Measurements from ENCODE around the gene UGT1A9.
"Not testable (repeated sequence)": the region's sequence is repeated elsewhere in the genome, so short reads cannot be mapped to it uniquely, and the experiment has no call there.

The UGT1A9 gene

DNA sequence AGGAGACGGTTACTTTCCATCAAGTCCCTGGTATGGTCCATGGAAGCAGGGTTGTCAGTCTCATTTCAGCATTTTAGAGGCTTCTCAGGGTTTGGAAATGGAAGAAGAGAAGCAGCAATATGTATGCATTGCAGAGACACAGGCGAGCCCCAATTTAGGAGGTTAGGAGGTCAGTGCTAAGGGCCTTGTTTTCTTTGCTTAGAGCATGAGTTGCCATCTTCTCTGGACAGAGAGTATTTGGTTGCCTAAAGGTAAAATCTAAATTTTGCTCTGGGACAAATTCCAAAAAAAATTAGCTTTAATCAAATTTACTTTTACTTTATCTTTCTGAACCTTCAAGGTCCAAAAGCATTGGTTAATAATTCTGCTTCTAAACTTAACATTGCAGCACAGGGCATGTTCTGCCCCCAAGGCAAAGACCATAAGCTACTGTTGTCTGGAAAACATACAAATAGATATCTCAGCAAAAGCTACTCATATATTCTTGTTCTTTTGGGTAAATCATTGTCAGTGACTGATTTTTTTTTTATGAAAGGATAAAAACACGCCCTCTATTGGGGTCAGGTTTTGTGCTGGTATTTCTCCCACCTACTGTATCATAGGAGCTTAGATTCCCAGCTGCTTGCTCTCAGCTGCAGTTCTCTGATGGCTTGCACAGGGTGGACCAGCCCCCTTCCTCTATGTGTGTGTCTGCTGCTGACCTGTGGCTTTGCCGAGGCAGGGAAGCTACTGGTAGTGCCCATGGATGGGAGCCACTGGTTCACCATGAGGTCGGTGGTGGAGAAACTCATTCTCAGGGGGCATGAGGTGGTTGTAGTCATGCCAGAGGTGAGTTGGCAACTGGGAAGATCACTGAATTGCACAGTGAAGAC, at the start of gene UGT1A9:
Gene UGT1A9, plus strand, starts transcription at position 609 of the 872 bp plus-strand sequence. Its CDS starts 37 bp downstream, at position 646.
- TF ChIP-seq, protein P1, sequence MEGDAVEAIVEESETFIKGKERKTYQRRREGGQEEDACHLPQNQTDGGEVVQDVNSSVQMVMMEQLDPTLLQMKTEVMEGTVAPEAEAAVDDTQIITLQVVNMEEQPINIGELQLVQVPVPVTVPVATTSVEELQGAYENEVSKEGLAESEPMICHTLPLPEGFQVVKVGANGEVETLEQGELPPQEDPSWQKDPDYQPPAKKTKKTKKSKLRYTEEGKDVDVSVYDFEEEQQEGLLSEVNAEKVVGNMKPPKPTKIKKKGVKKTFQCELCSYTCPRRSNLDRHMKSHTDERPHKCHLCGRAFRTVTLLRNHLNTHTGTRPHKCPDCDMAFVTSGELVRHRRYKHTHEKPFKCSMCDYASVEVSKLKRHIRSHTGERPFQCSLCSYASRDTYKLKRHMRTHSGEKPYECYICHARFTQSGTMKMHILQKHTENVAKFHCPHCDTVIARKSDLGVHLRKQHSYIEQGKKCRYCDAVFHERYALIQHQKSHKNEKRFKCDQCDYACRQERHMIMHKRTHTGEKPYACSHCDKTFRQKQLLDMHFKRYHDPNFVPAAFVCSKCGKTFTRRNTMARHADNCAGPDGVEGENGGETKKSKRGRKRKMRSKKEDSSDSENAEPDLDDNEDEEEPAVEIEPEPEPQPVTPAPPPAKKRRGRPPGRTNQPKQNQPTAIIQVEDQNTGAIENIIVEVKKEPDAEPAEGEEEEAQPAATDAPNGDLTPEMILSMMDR (IDR thresholded peaks at IDR 0.05; ENCODE audit: low read depth, low read length): no peak
- no peak for DNase-seq (ENCODE audit: extremely low read depth, low read depth)

DNA sequence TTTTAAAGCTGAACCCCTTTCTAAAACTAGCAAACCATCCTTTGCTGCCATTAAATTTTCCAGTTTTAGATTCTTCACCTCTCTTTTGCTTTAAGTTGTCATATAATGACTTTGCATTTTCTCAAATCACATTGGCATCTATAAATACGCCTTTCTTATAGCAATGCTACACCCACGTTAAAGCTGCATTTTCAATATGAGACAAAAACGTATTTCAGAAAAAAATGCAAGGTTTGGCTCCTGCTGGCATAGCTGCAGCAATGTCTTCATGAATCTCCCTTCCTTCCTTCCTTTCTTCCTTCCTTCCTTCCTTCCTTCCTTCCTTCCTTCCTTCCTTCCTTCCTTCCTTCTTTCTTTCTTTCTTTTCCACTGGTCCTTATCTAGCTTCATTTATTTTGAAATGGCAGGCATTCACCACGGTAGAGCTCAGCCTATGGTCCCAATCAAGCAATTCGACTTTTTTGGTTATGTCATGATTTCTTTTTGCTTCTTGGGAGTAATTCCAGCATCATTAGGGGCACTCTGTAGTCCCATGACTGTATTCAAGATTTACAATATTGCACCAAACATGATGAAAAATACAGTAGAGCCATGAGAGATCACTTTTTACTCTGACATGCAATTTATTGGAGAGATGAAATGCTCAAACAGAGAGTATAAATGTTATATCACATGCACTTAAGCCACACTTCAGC, 44.2 kb upstream of the UGT1A9 start:
- no peak for DNase-seq (ENCODE audit: extremely low read depth, low read depth)
- TF ChIP-seq, protein P1 (IDR thresholded peaks at IDR 0.05; ENCODE audit: low read depth, low read length): no peak

DNA sequence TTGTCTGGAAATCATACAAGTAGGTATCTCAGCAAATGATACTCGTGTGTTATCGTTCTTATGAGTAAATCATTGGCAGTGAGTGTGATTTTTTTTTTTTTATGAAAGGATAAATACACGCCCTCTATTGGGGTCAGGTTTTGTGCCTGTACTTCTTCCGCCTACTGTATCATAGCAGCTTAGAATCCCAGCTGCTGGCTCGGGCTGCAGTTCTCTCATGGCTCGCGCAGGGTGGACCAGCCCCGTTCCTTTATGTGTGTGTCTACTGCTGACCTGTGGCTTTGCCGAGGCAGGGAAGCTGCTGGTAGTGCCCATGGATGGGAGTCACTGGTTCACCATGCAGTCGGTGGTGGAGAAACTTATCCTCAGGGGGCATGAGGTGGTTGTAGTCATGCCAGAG, 35.4 kb upstream of the UGT1A9 start, which contains the start of gene UGT1A10:
Gene UGT1A10, plus strand, starts transcription at position 143 of the 400 bp plus-strand sequence. Its CDS starts 75 bp downstream, at position 218.
- DNase-seq (ENCODE audit: extremely low read depth, low read depth): not testable (repeated sequence)

DNA sequence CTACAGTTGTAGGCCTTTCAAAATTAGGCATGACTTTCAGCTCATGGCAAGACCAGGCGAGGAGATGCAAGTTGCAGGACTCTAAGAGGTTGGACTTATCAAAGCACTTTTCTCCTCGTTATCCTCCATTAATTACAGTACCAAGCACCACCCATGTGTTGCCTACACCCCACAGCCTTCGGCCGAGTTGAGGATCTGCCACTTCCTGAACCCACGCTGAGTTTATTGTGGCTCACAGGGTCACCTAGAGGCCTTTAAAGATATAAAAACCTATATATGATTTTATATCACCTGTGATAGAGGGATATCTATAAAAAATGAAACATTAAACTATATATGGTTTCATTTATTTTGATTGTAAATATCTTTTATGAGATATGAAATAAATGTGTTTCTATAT, 32.9 kb upstream of the UGT1A9 start:
- DNase-seq (ENCODE audit: extremely low read depth, low read depth): no peak
- TF ChIP-seq, protein P1 (IDR thresholded peaks at IDR 0.05; ENCODE audit: low read depth, low read length): no peak

DNA sequence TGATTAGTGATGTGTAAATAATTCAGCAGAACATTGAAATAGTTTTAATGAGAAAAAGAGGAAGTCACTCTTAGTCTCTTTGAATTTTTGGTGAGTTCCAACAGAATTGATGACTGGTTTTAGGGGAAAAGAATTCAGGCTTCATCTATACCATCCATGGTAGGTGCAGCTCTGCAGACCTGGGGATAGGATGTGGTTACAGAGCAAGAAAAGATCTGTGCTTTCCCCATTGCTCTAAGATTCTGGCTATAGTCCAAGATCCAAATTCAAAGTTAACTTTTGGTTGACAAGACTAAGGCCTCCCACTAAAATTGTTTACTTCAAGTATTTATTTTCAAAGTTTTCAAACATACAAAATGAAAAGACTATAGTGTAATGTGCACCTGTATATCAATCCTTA, 31.8 kb upstream of the UGT1A9 start:
- TF ChIP-seq, protein P1 (IDR thresholded peaks at IDR 0.05; ENCODE audit: low read depth, low read length): no peak

DNA sequence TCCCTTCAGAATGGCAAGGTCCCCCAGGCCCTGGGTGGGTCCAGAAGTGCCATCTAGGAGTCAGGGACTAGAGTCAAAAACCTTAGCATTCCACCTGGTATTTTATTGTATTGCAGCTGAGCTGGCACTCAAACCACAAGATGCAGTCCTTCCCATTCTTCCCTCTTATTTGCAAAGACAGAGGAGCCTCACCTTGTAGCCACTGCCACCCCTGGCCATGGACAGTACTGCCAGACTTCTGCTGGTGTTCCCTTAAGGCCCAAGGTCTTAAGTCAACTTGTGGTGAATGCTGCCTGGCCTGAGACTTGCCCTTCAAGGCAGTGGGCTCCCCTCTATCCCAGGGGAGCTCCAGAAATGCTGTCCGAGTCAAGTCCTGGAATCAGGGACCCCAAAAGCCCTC, 28.6 kb upstream of the UGT1A9 start:
- TF ChIP-seq, protein P1 (IDR thresholded peaks at IDR 0.05; ENCODE audit: low read depth, low read length): no peak; the same call in 1 of the 2 replicates
- DNase-seq (ENCODE audit: extremely low read depth, low read depth): no peak

More for the DNA sequence above, 31.8 kb upstream of the UGT1A9 start:
- DNase-seq (ENCODE audit: extremely low read depth, low read depth): no peak

DNA sequence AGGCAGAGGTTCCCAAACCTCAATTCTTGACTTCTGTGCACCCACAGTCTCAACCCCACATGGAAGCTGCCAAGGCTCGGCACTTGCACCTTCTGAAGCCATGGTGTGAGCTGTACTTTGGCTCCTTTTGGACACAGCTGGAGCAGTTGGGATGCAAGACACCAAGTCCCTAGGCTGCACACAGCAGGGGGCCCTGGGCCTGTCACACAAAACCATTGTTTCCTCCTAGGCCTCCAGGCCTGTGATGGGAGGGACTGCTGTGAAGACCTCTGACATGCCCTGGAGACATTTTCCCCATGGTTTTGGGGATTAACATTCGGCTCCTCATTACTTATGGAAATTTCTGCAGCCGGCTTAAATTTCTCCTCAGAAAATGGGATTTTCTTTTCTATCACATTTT, 25.7 kb upstream of the UGT1A9 start:
- not testable (repeated sequence) for DNase-seq (ENCODE audit: extremely low read depth, low read depth)

DNA sequence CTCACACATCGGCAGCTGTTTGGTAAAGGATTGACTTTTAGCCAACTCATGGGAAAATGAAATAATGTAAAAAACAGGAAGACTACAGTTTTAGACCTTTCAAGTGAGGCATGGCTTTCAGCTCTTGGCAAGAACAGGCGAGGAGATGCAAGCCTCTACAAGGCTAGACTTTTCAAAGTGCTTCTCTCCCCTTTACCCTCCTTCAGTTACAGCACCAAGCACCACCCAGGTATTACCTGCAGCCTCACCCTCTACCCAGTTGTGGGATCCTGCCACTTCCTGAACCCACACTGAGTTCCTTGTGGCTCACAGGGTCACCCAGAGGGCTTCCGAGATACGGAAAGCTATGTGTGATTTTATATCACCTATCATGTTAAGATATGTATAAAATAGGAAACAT, 20.7 kb upstream of the UGT1A9 start:
- TF ChIP-seq, protein P1 (IDR thresholded peaks at IDR 0.05; ENCODE audit: low read depth, low read length): no peak
- DNase-seq (ENCODE audit: extremely low read depth, low read depth): no peak
